ENCODE data around the gene SH2D3A.

The SH2D3A gene

GRCh38 chr19:6808494-6808893 is 41.3 kb upstream of the SH2D3A start:
- in situ Hi-C loops (cut with MboI; ENCODE audit: low pct_unique_long_range_greater_than_20kb, low sequenced_read_pairs, unreplicated experiment), result no loop called here
- DNase-seq (ENCODE audit: low spot score), result no peak
- TF ChIP-seq CTCF (IDR thresholded peaks at IDR 0.05; ENCODE audit: extremely low read depth, insufficient read depth, missing control alignments), result no peak

GRCh38 chr19:6807291-6807690 is 40.1 kb upstream of the SH2D3A start:
- in situ Hi-C loops (cut with MboI; ENCODE audit: low pct_unique_long_range_greater_than_20kb, low sequenced_read_pairs, unreplicated experiment), result no loop called here
- no peak for TF ChIP-seq CTCF (IDR thresholded peaks at IDR 0.05; ENCODE audit: extremely low read depth, insufficient read depth, missing control alignments)
- no peak for DNase-seq (ENCODE audit: low spot score)

- no peak for TF ChIP-seq CTCF (IDR thresholded peaks at IDR 0.05; ENCODE audit: extremely low read depth, insufficient read depth, missing control alignments)
- in situ Hi-C loops (cut with MboI; ENCODE audit: low pct_unique_long_range_greater_than_20kb, low sequenced_read_pairs, unreplicated experiment), result no loop called here
- no peak for DNase-seq (ENCODE audit: low spot score)
Measured at GRCh38 chr19:6806488-6806887, 39.3 kb upstream of the SH2D3A start.

GRCh38 chr19:6803036-6803404 is 35.8 kb upstream of the SH2D3A start:
- TF ChIP-seq CTCF (IDR thresholded peaks at IDR 0.05; ENCODE audit: extremely low read depth, insufficient read depth, missing control alignments), result no peak
- in situ Hi-C loops (cut with MboI; ENCODE audit: low pct_unique_long_range_greater_than_20kb, low sequenced_read_pairs, unreplicated experiment), result no loop called here

GRCh38 chr19:6802336-6803035 is 35.3 kb upstream of the SH2D3A start:
- in situ Hi-C loops (cut with MboI; ENCODE audit: low pct_unique_long_range_greater_than_20kb, low sequenced_read_pairs, unreplicated experiment), result no loop called here
- TF ChIP-seq CTCF (IDR thresholded peaks at IDR 0.05; ENCODE audit: extremely low read depth, insufficient read depth, missing control alignments), result peak; percentile 36
- DNase-seq (ENCODE audit: low spot score), result peak; percentile 62

More at GRCh38 chr19:6803036-6803404, 35.8 kb upstream of the SH2D3A start:
- DNase-seq (ENCODE audit: low spot score), result no peak

- peak; percentile 69 for DNase-seq (ENCODE audit: low spot score)
- TF ChIP-seq CTCF (IDR thresholded peaks at IDR 0.05; ENCODE audit: extremely low read depth, insufficient read depth, missing control alignments), result no peak
- in situ Hi-C loops (cut with MboI; ENCODE audit: low pct_unique_long_range_greater_than_20kb, low sequenced_read_pairs, unreplicated experiment), result no loop called here
Measured at GRCh38 chr19:6801485-6802086, 34.4 kb upstream of the SH2D3A start.

Data from GM13977 (cell line).